Activated CD8-positive, alpha-beta memory T cell treated with anti-CD3 and anti-CD28 coated beads for 36 hours (primary cell): ENCODE results near the gene CARS2. TPM values are rescaled to one million over a fixed set of nuclear protein-coding genes. Genes with fewer than 3 reads are reported as not detected.
"Not testable (repeated sequence)": the region's sequence is repeated elsewhere in the genome, so short reads cannot be mapped to it uniquely, and the experiment has no call there.

ENCODE experiments used
- CTCF ChIA-PET: fragments of 350-600 bp; sonication (Branson Sonifier 250); formaldehyde crosslinking; loops from one replicate; lab custom pipeline; 2021; ENCODE audit warnings: antibody characterized with exemption; lab: Charles Lee
- POLR2A ChIA-PET: fragments of 350-600 bp; sonication (Branson Sonifier 250); formaldehyde crosslinking; loops from one replicate; lab custom pipeline; 2021; ENCODE audit warnings: antibody characterized with exemption; lab: Charles Lee
- total RNA-seq, 2 experiments: library from RNA; stranded (reverse); gene quantifications; one replicate each; pipeline ENCODE4 v1.2.3, GENCODE V29; 2021

CARS2 gene
- total RNA-seq, 2 experiments from 2014 or later: 86.7 to 89.4 TPM

GRCh38 chr13:110662777-110663443 is 43.0 kb downstream of the CARS2 start:
- POLR2A ChIA-PET: no interaction called here
- CTCF ChIA-PET: no interaction called here

DNA sequence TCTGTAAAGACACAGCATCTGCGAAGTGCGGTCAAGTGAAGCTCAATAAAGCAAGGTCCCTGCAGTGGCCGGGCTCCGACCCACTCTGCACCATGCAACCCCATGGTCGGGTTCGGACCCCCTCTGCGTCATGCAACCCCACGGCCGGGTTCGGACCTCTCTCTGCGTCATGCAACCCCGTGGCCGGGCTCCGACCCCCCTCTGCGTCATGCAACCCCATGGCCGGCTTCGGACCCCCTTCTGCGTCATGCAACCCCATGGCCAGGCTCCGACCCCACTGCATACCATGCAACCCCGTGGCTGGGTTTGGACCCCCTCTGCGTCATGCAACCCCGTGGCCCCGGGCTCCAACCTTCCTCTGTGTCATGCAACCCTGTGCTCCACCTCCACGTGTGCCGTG is 43.8 kb downstream of the CARS2 start:
- CTCF ChIA-PET: no interaction called here
- POLR2A ChIA-PET: no interaction called here

DNA sequence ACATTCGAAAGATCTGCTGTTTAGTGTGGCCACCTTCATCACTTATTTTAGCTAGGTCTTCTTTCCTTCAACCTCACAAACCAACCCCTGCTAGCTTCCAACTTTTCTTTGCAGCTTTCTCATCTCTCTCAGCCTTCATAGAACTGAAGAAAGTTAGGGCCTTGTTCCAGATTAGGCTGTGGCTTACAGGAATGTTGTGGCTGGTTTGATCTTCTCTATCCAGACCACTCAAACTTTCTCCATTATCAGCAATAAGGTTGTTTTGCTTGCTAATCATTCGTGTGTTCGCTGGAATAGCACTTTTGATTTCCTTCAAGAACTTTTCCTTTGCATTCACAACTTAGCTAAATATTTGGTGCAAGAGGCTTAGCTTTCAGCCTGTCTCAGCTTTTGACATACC is 44.7 kb downstream of the CARS2 start:
- ChIA-PET CTCF (interaction anchor here (0.7 kb wide), 1 partner anchor 211 kb away, joined by 3 read pairs; no protein-coding TSS in a partner anchor), POLR2A (no interaction called here)

- CTCF ChIA-PET, POLR2A ChIA-PET: not testable (repeated sequence)
Measured at GRCh38 chr13:110658218-110658911, 47.6 kb downstream of the CARS2 start.

DNA sequence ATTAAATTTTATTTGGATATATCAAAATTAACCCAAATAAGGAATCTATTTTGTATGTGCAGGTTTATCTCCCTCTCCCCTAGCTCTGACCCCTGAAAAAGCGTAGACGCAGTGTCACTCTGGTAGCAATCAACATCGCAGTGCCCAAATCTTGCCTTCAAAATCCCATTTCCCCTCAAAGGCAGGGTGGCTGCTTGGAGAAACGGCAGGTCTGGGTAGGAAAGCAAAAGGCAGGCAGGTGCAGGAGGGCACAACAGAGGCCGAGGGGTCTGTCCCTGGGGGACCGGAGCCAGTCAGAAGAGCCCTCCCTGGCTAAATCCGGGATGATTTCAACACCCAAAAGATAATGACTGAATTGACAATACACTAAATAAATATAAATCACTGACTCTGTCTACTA is 48.7 kb downstream of the CARS2 start:
- POLR2A ChIA-PET: no interaction called here

DNA sequence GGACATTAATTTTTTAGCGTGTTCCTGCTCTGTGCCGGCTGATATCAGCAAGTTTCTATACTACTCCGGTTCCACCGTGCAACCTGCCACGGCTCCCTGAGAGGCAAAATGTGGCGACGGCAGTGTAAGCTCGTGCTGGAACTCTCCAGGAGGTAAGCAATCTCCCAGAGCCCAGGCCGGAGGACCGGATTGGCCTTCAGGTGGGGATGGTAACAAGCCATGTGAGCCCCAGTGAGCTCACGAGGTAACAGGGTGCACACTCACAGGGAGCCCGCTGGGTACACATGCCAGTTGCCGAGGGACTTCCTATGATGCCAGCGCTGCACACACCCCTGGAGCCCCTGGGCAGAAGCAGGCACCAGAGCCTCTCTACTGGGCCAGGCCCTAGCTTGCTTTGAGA is 52.1 kb downstream of the CARS2 start:
- ChIA-PET CTCF (interaction anchor here (1.2 kb wide), 1 partner anchor 8 kb away, joined by 3 read pairs; no protein-coding TSS in a partner anchor), POLR2A (no interaction called here)

More for the DNA sequence above, 48.7 kb downstream of the CARS2 start:
- CTCF ChIA-PET: no interaction called here

DNA sequence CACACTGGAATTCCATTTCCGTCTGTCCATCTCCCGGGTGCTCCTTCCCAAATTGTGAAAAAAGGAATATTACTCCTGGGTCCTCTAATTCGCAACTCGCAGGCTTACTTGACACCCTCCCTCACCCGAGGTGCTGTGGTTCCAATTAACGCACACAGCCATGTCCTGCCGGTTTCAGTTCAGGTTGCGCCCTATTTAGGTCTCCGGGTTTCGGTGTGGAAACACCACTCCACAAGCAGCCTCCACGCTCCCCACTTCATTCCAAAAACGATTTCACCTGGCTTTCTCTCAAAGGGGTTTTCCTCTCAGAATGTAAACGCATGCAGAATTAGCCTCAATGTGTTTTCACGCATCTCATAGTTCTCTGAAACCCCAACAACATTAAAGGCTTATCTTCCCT is 52.6 kb downstream of the CARS2 start:
- ChIA-PET POLR2A (no interaction called here), CTCF (interaction anchor here (1.2 kb wide), 1 partner anchor 7 kb away, joined by 3 read pairs; no protein-coding TSS in a partner anchor)

- ChIA-PET CTCF (no interaction called here), POLR2A (no interaction called here)
Measured at GRCh38 chr13:110652764-110653163, 53.2 kb downstream of the CARS2 start.

- CTCF ChIA-PET: no interaction called here
- POLR2A ChIA-PET: no interaction called here
Measured at GRCh38 chr13:110652231-110652730, 53.6 kb downstream of the CARS2 start.

GRCh38 chr13:110651726-110652230 is 54.1 kb downstream of the CARS2 start:
- CTCF ChIA-PET: no interaction called here
- POLR2A ChIA-PET: no interaction called here

- CTCF ChIA-PET: no interaction called here
- POLR2A ChIA-PET: no interaction called here
Measured at GRCh38 chr13:110651271-110651670, 54.6 kb downstream of the CARS2 start.

GRCh38 chr13:110650436-110650835 is 55.5 kb downstream of the CARS2 start:
- POLR2A ChIA-PET: no interaction called here
- CTCF ChIA-PET: no interaction called here

GRCh38 chr13:110649551-110649950 is 56.4 kb downstream of the CARS2 start:
- ChIA-PET POLR2A (interaction anchor here (0.6 kb wide), 1 partner anchor 40 kb away, joined by 4 read pairs; no protein-coding TSS in a partner anchor), CTCF (no interaction called here)

GRCh38 chr13:110648848-110649421 is 57.0 kb downstream of the CARS2 start:
- ChIA-PET CTCF (interaction anchor here (1.1 kb wide), 1 partner anchor 55 kb away, joined by 3 read pairs; no protein-coding TSS in a partner anchor), POLR2A (interaction anchor here (0.6 kb wide), 1 partner anchor 39 kb away, joined by 4 read pairs; no protein-coding TSS in a partner anchor)

GRCh38 chr13:110648146-110648819 is 57.6 kb downstream of the CARS2 start:
- CTCF ChIA-PET: interaction anchor here (1.1 kb wide), 1 partner anchor 55 kb away, joined by 3 read pairs; no protein-coding TSS in a partner anchor
- POLR2A ChIA-PET: no interaction called here

DNA sequence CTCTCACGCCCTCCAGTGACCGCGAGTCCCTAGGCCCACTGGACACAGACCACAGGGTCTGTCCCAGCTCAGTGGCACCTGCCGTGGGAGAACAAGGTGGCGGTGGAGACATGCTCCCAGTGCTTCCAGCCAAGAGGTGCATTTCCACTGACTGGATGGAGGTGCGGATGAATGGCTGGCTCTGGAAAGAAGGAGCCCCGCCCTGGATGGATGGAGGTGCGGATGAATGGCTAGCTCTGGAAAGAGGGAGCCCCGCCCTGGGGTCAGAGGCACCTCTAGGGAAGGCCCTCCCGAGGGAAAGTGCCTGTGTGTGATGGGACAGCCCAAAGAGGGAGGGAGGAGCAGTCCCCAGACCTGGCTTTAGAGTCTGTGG is 58.6 kb downstream of the CARS2 start:
- ChIA-PET CTCF (no interaction called here), POLR2A (no interaction called here)

GRCh38 chr13:110646442-110647364 is 59.2 kb downstream of the CARS2 start:
- ChIA-PET POLR2A (no interaction called here), CTCF (interaction anchor here (1.1 kb wide), 1 partner anchor 7 kb away, joined by 3 read pairs; no protein-coding TSS in a partner anchor)

- ChIA-PET POLR2A (no interaction called here), CTCF (interaction anchor here (1.1 kb wide), 1 partner anchor 8 kb away, joined by 3 read pairs; no protein-coding TSS in a partner anchor)
Measured at GRCh38 chr13:110645750-110646149, 60.2 kb downstream of the CARS2 start.
